ENCODE data around the gene PLAAT5. TPM values are rescaled to one million over a fixed set of nuclear protein-coding genes. Genes with fewer than 3 reads are reported as not detected.

The PLAAT5 gene
- total and polyA plus RNA-seq, 2 of the 8 experiments (the other 6 are each of a cell fraction or from before 2014, with no cell fraction given), result 16.0 to 18.7 TPM

DNA sequence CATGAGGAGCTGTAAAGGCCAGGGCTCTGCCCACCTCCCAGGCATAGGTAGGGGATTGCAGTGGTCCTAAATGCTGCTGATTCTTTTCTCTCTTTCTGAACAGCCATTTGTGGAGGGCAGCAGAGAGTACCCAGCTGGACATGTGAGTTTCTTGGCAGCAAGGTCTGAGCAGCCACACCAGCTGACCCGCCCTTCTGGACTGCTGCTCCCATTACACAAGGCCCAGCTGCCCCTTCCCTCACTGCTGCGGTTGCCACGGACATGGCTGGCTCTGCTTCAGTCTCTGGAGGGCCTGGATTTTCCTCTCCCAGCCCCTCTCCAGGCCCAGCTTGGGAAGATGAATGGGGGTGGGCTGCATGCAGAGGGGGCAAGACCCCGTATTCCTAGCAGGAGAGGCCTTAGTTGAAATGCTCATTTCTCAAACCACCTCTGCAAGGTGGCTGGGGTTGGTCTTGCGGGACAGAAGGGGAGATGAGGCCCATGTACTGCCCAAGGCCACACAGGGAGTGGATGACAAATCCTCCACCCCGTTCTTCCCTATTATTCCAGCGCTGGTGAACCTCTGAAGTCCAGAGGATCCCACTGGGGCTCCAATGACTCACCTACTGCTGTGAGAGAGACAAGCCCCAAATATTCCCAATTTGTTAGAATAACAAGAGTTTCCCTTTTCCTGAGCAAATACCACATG is 19.5 kb upstream of the PLAAT5 start (continued):
- no peak for TF ChIP-seq SIN3A (conservative IDR thresholded peaks at IDR 0.05 in 1 of 2, IDR thresholded peaks at IDR 0.05 in 1 of 2; ENCODE audit: low read depth in 1 of 2, low read length in 2 of 2)
- TF ChIP-seq BACH1 (IDR thresholded peaks at IDR 0.05; ENCODE audit: low read length), result no peak
- no peak for TF ChIP-seq E2F6 (IDR thresholded peaks at IDR 0.05)
- TF ChIP-seq JUND (IDR thresholded peaks at IDR 0.05; ENCODE audit: low read length), result no peak
- no peak for TF ChIP-seq CBX5 (IDR thresholded peaks at IDR 0.05; ENCODE audit: low read depth, low read length)
- TF ChIP-seq RAD21 (IDR thresholded peaks at IDR 0.05 in 1 of 2, conservative IDR thresholded peaks at IDR 0.05 in 1 of 2; ENCODE audit: low read depth in 2 of 2, low read length in 2 of 2), result no peak
- TF ChIP-seq SP1 (IDR thresholded peaks at IDR 0.05; ENCODE audit: low read depth, low read length), result no peak
